NK-92 treated with Interleukin-12 subunit alpha and Interleukin-12 subunit beta, amount 100 ng/mL, for 24 hours (cell line): ENCODE measurements around the gene LMAN1.

Experiments used
- DNase-seq: peaks from one replicate; lab custom pipeline; 2025; lab: John Stamatoyannopoulos, UW

LMAN1 gene

GRCh38 chr18:59358712-59359575, at the start of gene LMAN1:
Gene LMAN1, minus strand, starts transcription at chr18:59359265. Its CDS starts 21 bp downstream, at chr18:59359244.
- DNase-seq, result peak; percentile 88

- DNase-seq, result peak; percentile 41
These were observed 43.5 kb upstream of the LMAN1 start for GRCh38 chr18:59402432-59403090.

- DNase-seq, result no peak
These were observed 41.3 kb upstream of the LMAN1 start for GRCh38 chr18:59400407-59400806.

- DNase-seq, result no peak
These were observed 36.4 kb upstream of the LMAN1 start for GRCh38 chr18:59395226-59396175.

- DNase-seq, result no peak
These were observed 34.3 kb upstream of the LMAN1 start for GRCh38 chr18:59393381-59393780.

- DNase-seq, result no peak
These were observed 29.8 kb upstream of the LMAN1 start for GRCh38 chr18:59388817-59389216.

- no peak for DNase-seq
These were observed 28.9 kb upstream of the LMAN1 start for GRCh38 chr18:59387687-59388565.

- DNase-seq, result no peak
These were observed 28.0 kb upstream of the LMAN1 start for GRCh38 chr18:59386909-59387686.

- DNase-seq, result no peak
These were observed 26.1 kb upstream of the LMAN1 start for GRCh38 chr18:59385191-59385590.

GRCh38 chr18:59383851-59384250, 24.8 kb upstream of the LMAN1 start:
- DNase-seq, result no peak

GRCh38 chr18:59382383-59382782, 23.3 kb upstream of the LMAN1 start:
- no peak for DNase-seq

- DNase-seq, result no peak
These were observed 22.9 kb upstream of the LMAN1 start for GRCh38 chr18:59381949-59382348.

- DNase-seq, result no peak
These were observed 21.6 kb upstream of the LMAN1 start for GRCh38 chr18:59380706-59381105.

GRCh38 chr18:59379772-59380522, 20.9 kb upstream of the LMAN1 start:
- DNase-seq, result peak; percentile 26

- DNase-seq, result no peak
These were observed 18.7 kb upstream of the LMAN1 start for GRCh38 chr18:59377613-59378337.

- no peak for DNase-seq
These were observed 17.4 kb upstream of the LMAN1 start for GRCh38 chr18:59376351-59376935.

GRCh38 chr18:59374128-59374527, 15.1 kb upstream of the LMAN1 start:
- no peak for DNase-seq

- no peak for DNase-seq
These were observed 13.9 kb upstream of the LMAN1 start for GRCh38 chr18:59372975-59373374.

GRCh38 chr18:59360381-59360780, 1.3 kb upstream of the LMAN1 start:
- no peak for DNase-seq
